SH-SY5Y (cell line): ENCODE measurements around the gene PPT2.
A peak's percentile ranks its signal among the peaks of the same experiment; 100 is the strongest.

Experiments used
- GATA2 ChIP-seq: IDR thresholded peaks from 2 replicates; pipeline ENCODE4 v1.6.1; 2011; ENCODE audit warnings: mild to moderate bottlenecking, low read depth, low read length
- GATA3 ChIP-seq: IDR thresholded peaks from 2 replicates; pipeline ENCODE4 v1.6.1; 2011; ENCODE audit warnings: low read depth, mild to moderate bottlenecking, low read length, moderate library complexity

PPT2 gene

GRCh38 chr6:32117461-32117860 is 36.5 kb upstream of the PPT2 start:
- no peak for TF ChIP-seq GATA3
- no peak for TF ChIP-seq GATA2

GRCh38 chr6:32118782-32119628 is 34.9 kb upstream of the PPT2 start:
- TF ChIP-seq GATA3 (no peak), GATA2 (no peak)

GRCh38 chr6:32120573-32121059 is 33.3 kb upstream of the PPT2 start:
- TF ChIP-seq GATA3 = no peak
- no peak for TF ChIP-seq GATA2

GRCh38 chr6:32123681-32124080 is 30.3 kb upstream of the PPT2 start:
- TF ChIP-seq GATA3 (no peak), GATA2 (no peak)

- TF ChIP-seq GATA2 (no peak), GATA3 (no peak)
Observed at GRCh38 chr6:32126880-32127279, 27.1 kb upstream of the PPT2 start.

- no peak for TF ChIP-seq GATA2
- TF ChIP-seq GATA3 = no peak
Observed at GRCh38 chr6:32127409-32127716, 26.6 kb upstream of the PPT2 start.

- TF ChIP-seq GATA2 = peak; percentile 5; the same call in 1 of the 2 replicates
- no peak for TF ChIP-seq GATA3
Observed at GRCh38 chr6:32127717-32128592, 26.0 kb upstream of the PPT2 start, which contains the start of gene ATF6B. Gene ATF6B, minus strand, starts transcription at chr6:32128246. Its CDS starts 39 bp downstream, at chr6:32128207.

- TF ChIP-seq GATA3 (no peak), GATA2 (no peak)
Observed at GRCh38 chr6:32128751-32129296, 25.1 kb upstream of the PPT2 start.

- no peak for TF ChIP-seq GATA2
- no peak for TF ChIP-seq GATA3
Observed at GRCh38 chr6:32129297-32130088, 24.4 kb upstream of the PPT2 start.

- TF ChIP-seq GATA2 (no peak), GATA3 (no peak)
Observed at GRCh38 chr6:32131439-32131948, 22.4 kb upstream of the PPT2 start.

- TF ChIP-seq GATA3 (no peak), GATA2 (no peak)
Observed at GRCh38 chr6:32132110-32132509, 21.8 kb upstream of the PPT2 start.

- no peak for TF ChIP-seq GATA3
- no peak for TF ChIP-seq GATA2
Observed at GRCh38 chr6:32133786-32134185, 20.2 kb upstream of the PPT2 start.

GRCh38 chr6:32137454-32137853 is 16.5 kb upstream of the PPT2 start:
- TF ChIP-seq GATA2 (no peak), GATA3 (no peak)
